HG03354 (cell line): Measurements from ENCODE around the gene ABI3.
A peak's percentile ranks its signal among the peaks of the same experiment; 100 is the strongest.
"Not testable (repeated sequence)": the region's sequence is repeated elsewhere in the genome, so short reads cannot be mapped to it uniquely, and the experiment has no call there.

Source experiments
- ATAC-seq: cut with Tn5 transposase; IDR thresholded peaks from one replicate; pipeline ENCODE4 v1.9.1; 2021; ENCODE audit warnings: mild to moderate bottlenecking; ENCODE audit not compliant: unreplicated experiment, poor library complexity, severe bottlenecking

The ABI3 gene, protein sequence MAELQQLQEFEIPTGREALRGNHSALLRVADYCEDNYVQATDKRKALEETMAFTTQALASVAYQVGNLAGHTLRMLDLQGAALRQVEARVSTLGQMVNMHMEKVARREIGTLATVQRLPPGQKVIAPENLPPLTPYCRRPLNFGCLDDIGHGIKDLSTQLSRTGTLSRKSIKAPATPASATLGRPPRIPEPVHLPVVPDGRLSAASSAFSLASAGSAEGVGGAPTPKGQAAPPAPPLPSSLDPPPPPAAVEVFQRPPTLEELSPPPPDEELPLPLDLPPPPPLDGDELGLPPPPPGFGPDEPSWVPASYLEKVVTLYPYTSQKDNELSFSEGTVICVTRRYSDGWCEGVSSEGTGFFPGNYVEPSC

GRCh38 chr17:49210158-49211029 lies at the start of gene ABI3, which contains the start of gene GNGT2:
ABI3 (plus strand) TSS chr17:49210707; CDS start chr17:49210725, 18 bp downstream.
GNGT2 (minus strand) TSS chr17:49210574; CDS start chr17:49207422, 3,152 bp downstream.
- peak; percentile 87 for ATAC-seq

- no peak for ATAC-seq
These were observed 47.6 kb upstream of the ABI3 start for GRCh38 chr17:49162866-49163265.

DNA sequence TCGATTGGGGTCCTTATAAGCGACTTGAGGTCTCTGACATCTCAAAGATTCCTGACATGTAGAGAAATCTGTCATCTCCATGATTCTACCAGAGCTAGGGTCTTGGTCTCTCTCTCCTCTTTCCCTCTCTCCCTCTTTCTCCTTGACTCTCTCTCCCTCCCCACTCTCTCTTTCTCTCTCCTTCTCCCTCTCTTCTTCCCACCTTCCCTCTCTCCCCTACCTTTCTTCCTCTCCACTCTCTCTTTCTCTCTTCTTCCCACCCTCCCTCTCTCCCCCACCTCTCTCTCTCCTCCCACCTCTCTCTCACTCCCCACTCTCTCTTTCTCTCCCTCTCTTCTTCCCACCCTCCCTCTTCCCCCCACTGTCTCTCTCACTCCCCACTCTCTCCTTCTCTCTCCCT lies 45.4 kb upstream of the ABI3 start:
- ATAC-seq = no peak

- no peak for ATAC-seq
These were observed 41.8 kb upstream of the ABI3 start for GRCh38 chr17:49168706-49169105.

- no peak for ATAC-seq
These were observed 40.3 kb upstream of the ABI3 start for GRCh38 chr17:49170216-49170615.

GRCh38 chr17:49170711-49171110 lies 39.8 kb upstream of the ABI3 start:
- ATAC-seq = not testable (repeated sequence)

DNA sequence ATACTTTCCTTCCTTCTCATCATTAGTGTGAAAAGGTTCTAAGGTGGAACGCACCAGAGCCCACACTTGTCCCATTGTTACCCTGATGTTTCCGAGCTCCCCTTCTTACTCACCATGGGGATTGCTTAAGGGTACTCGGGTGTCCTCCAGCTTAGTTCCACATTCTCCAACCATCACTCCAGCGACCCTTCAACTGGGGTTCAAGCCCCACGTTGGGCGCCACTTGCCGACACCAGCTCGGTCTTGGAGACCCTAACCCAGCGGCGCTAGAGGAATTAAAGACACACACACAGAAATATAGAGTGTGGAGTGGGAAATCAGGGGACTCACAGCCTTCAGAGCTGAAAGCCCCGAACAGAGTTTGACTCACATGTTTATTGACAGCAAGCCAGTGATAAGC lies 34.5 kb upstream of the ABI3 start:
- ATAC-seq = not testable (repeated sequence)

DNA sequence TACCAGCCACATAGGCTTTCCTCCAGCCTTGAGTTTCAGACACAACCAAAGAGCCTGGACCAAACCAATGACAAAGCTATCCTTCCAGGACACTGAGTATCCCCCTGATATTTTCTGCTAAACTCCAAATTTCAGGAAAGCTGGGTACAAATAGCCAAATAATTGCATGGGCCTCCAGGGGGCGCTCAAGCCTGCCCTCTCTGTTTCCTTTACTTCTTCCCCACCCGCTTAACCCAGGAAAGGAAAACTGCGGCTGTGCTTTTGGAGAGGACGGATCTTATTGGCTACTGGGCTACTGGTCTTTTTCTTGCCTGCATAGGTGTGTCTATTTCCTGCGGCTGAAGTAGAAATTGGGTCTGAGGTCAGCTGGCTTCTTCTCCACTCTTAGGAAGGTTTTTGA lies 30.2 kb upstream of the ABI3 start:
- no peak for ATAC-seq

DNA sequence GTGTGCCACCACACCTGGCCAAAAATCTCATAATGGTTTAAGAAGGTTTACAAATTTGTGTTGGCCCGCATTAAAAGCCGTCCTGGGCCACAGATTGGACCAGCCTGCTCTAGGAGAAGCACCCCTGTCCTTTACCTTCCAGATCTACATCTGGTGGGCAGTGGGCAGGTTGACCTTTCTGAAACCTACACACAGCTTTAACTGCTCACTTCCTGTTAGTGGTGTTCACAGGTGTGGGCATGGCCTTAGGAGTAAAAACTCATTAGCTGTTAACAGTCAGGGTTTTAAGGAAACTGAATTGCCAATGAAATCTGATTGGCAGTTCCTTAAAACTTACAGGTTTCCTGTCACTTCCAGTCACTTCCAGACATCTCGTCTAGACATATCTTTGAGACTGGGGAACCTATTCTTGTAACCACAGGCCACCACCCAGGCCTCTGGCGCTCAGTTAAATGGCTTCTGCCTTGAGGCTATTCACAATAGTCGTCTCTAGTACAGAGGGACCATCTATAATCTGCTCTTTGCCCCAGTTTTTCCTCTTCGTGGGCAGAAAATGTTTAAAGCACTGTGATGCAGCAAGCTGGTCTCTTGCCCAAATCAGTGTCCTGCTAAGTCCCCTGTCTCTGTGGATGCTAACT lies 29.4 kb upstream of the ABI3 start:
- ATAC-seq = no peak

- ATAC-seq = no peak
These were observed 27.2 kb upstream of the ABI3 start for GRCh38 chr17:49183341-49183740.

GRCh38 chr17:49183801-49184200 lies 26.7 kb upstream of the ABI3 start:
- ATAC-seq = no peak

GRCh38 chr17:49184522-49184921 lies 26.0 kb upstream of the ABI3 start:
- not testable (repeated sequence) for ATAC-seq

DNA sequence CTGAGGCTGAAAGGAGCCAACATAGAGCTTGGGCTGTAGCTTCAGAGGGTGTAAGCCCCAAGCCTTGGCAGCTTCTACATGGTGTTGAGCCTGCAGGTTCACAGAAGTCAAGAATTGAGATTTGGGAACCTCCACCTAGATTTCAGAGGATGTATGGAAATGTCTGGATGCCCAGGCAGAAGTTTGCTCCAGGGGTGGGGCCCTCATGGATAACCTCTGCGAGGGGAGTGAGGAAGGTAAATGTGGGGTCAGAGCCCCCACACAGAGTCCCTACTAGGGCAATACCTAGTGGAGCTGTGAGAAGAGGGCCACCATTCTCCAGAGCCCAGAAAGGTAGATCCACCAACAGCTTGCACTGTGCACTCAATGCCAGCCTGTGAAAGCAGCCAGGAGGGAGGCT lies 25.1 kb upstream of the ABI3 start:
- ATAC-seq = not testable (repeated sequence)

DNA sequence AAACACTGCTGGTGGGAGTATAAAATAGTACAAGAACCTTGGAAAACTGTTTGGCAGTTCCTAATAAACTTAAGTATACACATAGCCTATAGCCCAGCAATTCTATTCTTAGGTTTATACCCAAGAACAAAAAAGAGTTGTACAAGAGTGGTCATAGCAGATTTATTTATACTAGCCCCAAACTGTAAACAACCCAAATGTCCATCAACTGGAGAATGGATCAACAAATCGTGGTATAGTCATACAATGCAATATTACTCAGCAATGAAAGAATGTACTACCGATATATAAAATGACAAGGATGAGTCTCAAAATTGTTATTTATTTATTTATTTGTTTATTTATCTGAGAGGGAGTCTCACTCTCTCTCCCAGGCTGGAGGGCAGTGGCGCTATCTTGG lies 23.2 kb upstream of the ABI3 start:
- no peak for ATAC-seq

DNA sequence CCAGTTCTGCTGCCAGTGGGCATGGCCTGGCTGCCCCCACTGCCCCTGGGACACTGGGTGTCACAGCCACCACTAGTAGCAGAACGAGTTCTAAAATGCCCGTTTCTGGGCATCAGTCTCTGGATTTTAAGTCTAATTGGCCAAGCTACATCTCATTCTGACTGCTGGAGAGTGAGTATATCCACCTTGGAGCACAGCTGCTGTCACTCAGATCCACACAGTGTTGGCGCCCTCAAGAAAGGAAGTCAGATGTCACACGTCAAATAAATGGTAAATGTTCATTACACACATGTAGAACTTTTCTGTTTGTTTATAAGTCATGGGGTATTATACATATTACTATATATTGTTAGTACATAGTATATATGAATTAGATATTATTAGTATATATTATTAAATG lies 19.6 kb upstream of the ABI3 start:
- no peak for ATAC-seq

GRCh38 chr17:49191409-49191916 lies 19.0 kb upstream of the ABI3 start:
- ATAC-seq = peak; percentile 3

DNA sequence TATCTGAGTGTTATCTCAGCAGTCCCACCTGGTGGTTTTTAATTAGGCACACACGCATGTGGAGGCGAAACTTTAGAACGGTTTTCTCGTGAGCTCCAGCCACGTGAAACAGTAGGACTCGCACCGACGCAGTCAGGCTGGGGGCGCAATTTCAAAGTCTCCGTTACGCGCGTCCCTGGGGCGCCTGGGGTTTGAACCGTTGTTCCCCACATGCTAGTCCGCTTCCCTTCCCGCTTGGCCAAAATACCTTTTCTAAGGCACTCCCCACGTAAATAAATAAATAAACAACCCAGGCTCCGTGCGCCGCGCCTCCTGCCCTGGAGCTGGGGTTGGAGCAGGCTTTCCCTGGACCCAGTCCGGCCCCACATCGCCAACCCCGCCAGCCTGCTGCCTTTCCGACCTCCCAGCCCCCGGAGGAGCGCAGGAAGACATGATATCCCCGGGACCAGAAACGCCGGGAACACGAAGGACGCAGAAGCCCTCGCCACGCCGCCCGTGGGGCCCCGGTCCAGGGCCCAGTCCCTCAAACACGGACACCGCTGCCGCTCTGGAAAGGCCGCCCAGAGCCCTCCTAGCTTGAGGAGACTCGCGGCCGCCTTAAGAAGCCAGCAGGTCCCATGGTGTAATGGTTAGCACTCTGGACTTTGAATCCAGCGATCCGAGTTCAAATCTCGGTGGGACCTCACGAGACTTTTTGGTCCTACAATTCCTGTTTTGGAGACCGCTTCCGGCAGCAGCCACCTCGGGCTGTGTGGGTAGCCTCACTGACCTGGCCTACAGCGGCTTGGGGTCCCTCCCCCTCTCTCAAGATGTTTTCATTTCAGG lies 18.4 kb upstream of the ABI3 start:
- ATAC-seq = peak; percentile 63

GRCh38 chr17:49193513-49194296 lies 16.8 kb upstream of the ABI3 start:
- ATAC-seq = no peak

DNA sequence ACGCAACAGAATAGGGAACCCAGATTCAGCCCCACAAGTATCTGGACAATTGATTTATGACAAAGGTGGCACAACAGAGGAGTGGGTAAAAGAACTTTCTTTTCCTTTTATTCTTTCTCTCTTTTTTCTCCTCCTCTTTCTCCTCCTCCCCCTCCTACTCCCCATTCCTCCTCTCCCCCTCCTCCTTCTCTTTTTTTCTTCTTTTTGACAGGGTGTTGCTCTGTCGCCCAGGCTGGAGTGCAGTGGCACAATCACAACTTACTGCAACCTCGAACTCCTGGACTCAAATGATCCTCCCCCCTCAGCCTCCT lies 16.3 kb upstream of the ABI3 start:
- no peak for ATAC-seq
